ENCODE data around the gene RNF133. TPM values are rescaled to one million over a fixed set of nuclear protein-coding genes. Genes with fewer than 3 reads are reported as not detected.

Gene RNF133
- 0.47 TPM in 1 of 2 replicates, not detected in the other for total RNA-seq (2013; cell fraction: nucleolus; rRNA removed)
- total RNA-seq (2014; rRNA removed): not detected in 2 replicates
- total RNA-seq (2014; rRNA removed; fragmentation: Illumina TruSeq; extraction: Trizol): not detected in 2 replicates
- total RNA-seq (2021): not detected in 2 replicates
- polyA plus RNA-seq (2011; ENCODE audit: low read depth): not detected
- polyA plus RNA-seq (2011; rRNA removed): 0.05 TPM in 1 of 2 replicates, not detected in the other
- not detected in 2 replicates for polyA plus RNA-seq (2011; cell fraction: cytosol; rRNA removed)
- polyA plus RNA-seq (2011; cell fraction: nucleus; rRNA removed): 0.15 and 0.20 TPM in 2 replicates
- not detected in 2 replicates for polyA plus RNA-seq (2012)
- not detected in 2 replicates for polyA plus RNA-seq (2014; fragmentation: Illumina TruSeq; extraction: Trizol)
- polyA plus RNA-seq (2014; fragmentation: Nextera tagmentation; extraction: Ambion mirVana): not detected
- not detected in 2 replicates for polyA plus RNA-seq (2014; rRNA removed)
- polyA plus RNA-seq (2016; fragmentation: Nextera tagmentation; extraction: Ambion mirVana): not detected
- 0.93 and 1.3 TPM in 2 replicates for polyA minus RNA-seq (2011; rRNA and poly(A)+ RNA removed)
- polyA minus RNA-seq (2011; cell fraction: cytosol; rRNA and poly(A)+ RNA removed): not detected in 2 replicates
- polyA minus RNA-seq (2011; cell fraction: nucleus; rRNA and poly(A)+ RNA removed): 2.4 and 3.7 TPM in 2 replicates
- percentile 56 among the genes with signal in this experiment for Bru-seq, nascent RNA
- percentile 47 among the genes with signal in this experiment for BruChase-seq, experiment 1, labeled RNA remaining after a 6-hour chase
- percentile 52 among the genes with signal in this experiment for BruChase-seq, experiment 2, labeled RNA remaining after a 2-hour chase
- long read RNA-seq, experiment 1: 0 reads
- long read RNA-seq, experiment 2: 0 reads

- Histone ChIP-seq H3K9ac (ENCODE audit: control insufficient read depth, insufficient read depth, low read length) (no peak within 1 kb of the TSS), H3K9me3 (replicated peaks; ENCODE audit: control insufficient read depth, insufficient read depth, low read length) (no peaks in the 10 kb centered on the region), H2AFZ (ENCODE audit: control insufficient read depth, low read depth, low read length) (no peak within 1 kb of the TSS), H4K20me1 (ENCODE audit: control insufficient read depth, insufficient read depth) (no peaks in the 10 kb centered on the region), H3K4me2 (ENCODE audit: control insufficient read depth, insufficient read depth) (no peak within 1 kb of the TSS), H3K79me2 (ENCODE audit: control insufficient read depth, insufficient read depth, low read length) (no peaks in the 10 kb centered on the region), H3K4me3 (no peak within 1 kb of the TSS), H3K27ac (ENCODE audit: control insufficient read depth, insufficient read depth) (no peak within 1 kb of the TSS), H3K27me3 (replicated peaks in 1 of 2; ENCODE audit: control insufficient read depth in 2 of 2, insufficient read depth in 2 of 2, low read length in 1 of 2) (no peaks in the 10 kb centered on the region), H3K36me3 (ENCODE audit: control insufficient read depth in 2 of 2, insufficient read depth in 2 of 2, low read length in 1 of 2) (no peaks in the 10 kb centered on the region), H3K4me1 (ENCODE audit: control insufficient read depth, insufficient read depth, low read length) (no peaks in the 10 kb centered on the region)
- no TSS peak for BruUV-seq (replicated peaks)
- SMC1A ChIA-PET (ENCODE audit: uncharacterized antibody, unreplicated experiment): interaction anchor here (0.5 to 5.0 kb wide), 12 partner anchors 8 to 166 kb away, joined by 3 to 37 read pairs (median 4); no protein-coding TSS in a partner anchor
- RAD21 ChIA-PET (ENCODE audit: unreplicated experiment): interaction anchor here (1.3 to 2.0 kb wide), 3 partner anchors 9 to 14 kb away, joined by 4 to 10 read pairs (median 7); no protein-coding TSS in a partner anchor
- intact Hi-C loops (cut with micrococcal nuclease; ENCODE audit: unreplicated experiment): loop anchor here (10.0 kb wide), 1 partner anchor 666 kb away; no protein-coding TSS in a partner anchor
- DNase-seq (ENCODE audit: low read depth, low spot score) (no peak), ATAC-seq (no peak; the same call in 2 of the 3 replicates), FAIRE-seq (no peak)
- CTCF ChIA-PET: interaction anchor here (0.9 to 3.0 kb wide), 7 partner anchors 10 to 455 kb away, joined by 3 to 11 read pairs (median 3); no protein-coding TSS in a partner anchor
- POLR2A ChIA-PET: no interaction called here
- in situ Hi-C loops (cut with MboI): no loop called here
- TF ChIP-seq, protein P1, sequence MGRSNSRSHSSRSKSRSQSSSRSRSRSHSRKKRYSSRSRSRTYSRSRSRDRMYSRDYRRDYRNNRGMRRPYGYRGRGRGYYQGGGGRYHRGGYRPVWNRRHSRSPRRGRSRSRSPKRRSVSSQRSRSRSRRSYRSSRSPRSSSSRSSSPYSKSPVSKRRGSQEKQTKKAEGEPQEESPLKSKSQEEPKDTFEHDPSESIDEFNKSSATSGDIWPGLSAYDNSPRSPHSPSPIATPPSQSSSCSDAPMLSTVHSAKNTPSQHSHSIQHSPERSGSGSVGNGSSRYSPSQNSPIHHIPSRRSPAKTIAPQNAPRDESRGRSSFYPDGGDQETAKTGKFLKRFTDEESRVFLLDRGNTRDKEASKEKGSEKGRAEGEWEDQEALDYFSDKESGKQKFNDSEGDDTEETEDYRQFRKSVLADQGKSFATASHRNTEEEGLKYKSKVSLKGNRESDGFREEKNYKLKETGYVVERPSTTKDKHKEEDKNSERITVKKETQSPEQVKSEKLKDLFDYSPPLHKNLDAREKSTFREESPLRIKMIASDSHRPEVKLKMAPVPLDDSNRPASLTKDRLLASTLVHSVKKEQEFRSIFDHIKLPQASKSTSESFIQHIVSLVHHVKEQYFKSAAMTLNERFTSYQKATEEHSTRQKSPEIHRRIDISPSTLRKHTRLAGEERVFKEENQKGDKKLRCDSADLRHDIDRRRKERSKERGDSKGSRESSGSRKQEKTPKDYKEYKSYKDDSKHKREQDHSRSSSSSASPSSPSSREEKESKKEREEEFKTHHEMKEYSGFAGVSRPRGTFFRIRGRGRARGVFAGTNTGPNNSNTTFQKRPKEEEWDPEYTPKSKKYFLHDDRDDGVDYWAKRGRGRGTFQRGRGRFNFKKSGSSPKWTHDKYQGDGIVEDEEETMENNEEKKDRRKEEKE (IDR thresholded peaks at IDR 0.05): no peak
These were observed at the start of gene RNF133 for GRCh38 chr7:122699017-122699416. Gene RNF133, minus strand, starts transcription at chr7:122699117. Its CDS starts 199 bp downstream, at chr7:122698918.
